ENCODE results near the gene DLG5.

DNA sequence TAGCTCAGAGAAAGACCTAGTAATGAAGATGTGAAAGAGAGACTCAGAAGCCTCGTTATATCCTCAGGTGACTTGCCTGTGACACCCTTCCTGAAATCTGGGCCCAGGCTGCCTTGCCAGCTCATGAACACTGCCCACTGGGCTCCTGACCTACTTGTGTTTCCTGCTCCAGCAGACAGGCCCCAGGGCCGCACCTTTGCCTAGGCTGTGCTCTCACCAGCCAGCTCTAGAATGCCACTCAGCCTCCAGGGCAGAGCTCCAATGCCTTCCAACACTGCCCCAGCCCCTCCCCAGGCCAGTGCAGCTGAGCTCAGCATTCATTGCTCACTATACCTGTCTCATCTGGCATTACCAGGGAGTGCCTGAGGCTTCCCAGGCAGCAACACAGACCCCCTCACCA is 94.3 kb downstream of the DLG5 start:
- TF ChIP-seq FOXP2 (optimal IDR thresholded peaks at IDR 0.05; ENCODE audit: borderline replicate concordance, extremely low read depth, extremely low read length, insufficient read depth) (no peak), POLR2AphosphoS5 (IDR thresholded peaks at IDR 0.05; ENCODE audit: low read depth, low read length) (no peak)
- TF ChIP-seq, protein P1, sequence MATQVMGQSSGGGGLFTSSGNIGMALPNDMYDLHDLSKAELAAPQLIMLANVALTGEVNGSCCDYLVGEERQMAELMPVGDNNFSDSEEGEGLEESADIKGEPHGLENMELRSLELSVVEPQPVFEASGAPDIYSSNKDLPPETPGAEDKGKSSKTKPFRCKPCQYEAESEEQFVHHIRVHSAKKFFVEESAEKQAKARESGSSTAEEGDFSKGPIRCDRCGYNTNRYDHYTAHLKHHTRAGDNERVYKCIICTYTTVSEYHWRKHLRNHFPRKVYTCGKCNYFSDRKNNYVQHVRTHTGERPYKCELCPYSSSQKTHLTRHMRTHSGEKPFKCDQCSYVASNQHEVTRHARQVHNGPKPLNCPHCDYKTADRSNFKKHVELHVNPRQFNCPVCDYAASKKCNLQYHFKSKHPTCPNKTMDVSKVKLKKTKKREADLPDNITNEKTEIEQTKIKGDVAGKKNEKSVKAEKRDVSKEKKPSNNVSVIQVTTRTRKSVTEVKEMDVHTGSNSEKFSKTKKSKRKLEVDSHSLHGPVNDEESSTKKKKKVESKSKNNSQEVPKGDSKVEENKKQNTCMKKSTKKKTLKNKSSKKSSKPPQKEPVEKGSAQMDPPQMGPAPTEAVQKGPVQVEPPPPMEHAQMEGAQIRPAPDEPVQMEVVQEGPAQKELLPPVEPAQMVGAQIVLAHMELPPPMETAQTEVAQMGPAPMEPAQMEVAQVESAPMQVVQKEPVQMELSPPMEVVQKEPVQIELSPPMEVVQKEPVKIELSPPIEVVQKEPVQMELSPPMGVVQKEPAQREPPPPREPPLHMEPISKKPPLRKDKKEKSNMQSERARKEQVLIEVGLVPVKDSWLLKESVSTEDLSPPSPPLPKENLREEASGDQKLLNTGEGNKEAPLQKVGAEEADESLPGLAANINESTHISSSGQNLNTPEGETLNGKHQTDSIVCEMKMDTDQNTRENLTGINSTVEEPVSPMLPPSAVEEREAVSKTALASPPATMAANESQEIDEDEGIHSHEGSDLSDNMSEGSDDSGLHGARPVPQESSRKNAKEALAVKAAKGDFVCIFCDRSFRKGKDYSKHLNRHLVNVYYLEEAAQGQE (IDR thresholded peaks at IDR 0.05; ENCODE audit: insufficient read depth in 1 of 2, low read depth in 2 of 2, low read length in 2 of 2) = no peak

All from PFSK-1 (cell line).